Calu3 (cell line): ENCODE data around the gene PDZD2. TPM values are rescaled to one million over a fixed set of nuclear protein-coding genes. Genes with fewer than 3 reads are reported as not detected.

ENCODE experiments used
- BruUV-seq: library from RNA; stranded (reverse); fragments of 400-500 nt; replicated peaks from 2 replicates; lab custom pipeline; 2021; lab: Mats Ljungman, UMichigan
- CTCF ChIA-PET: fragments of 300-600 bp; sonication (Branson Sonifier 250); formaldehyde crosslinking; loops from one replicate; lab custom pipeline; 2022; ENCODE audit warnings: antibody characterized with exemption; lab: Charles Lee
- DNase-seq: peaks from one replicate; pipeline ENCODE4 v3.0.0; 2022
- H3K27ac Mint-ChIP-seq: one replicate; pipeline ENCODE4 v1.8.0; 2022; ENCODE audit warnings: mixed read lengths; ENCODE audit not compliant: unreplicated experiment
- H3K27me3 Mint-ChIP-seq: one replicate; pipeline ENCODE4 v1.8.0; 2022; ENCODE audit warnings: mixed read lengths; ENCODE audit not compliant: unreplicated experiment
- H3K36me3 Mint-ChIP-seq: one replicate; pipeline ENCODE4 v1.8.0; 2022; ENCODE audit warnings: mild to moderate bottlenecking, moderate library complexity, mixed read lengths; ENCODE audit not compliant: insufficient read depth, unreplicated experiment
- H3K4me1 Mint-ChIP-seq: one replicate; pipeline ENCODE4 v1.8.0; 2022; ENCODE audit warnings: mild to moderate bottlenecking, low read depth, mixed read lengths; ENCODE audit not compliant: unreplicated experiment
- H3K4me3 Mint-ChIP-seq: one replicate; pipeline ENCODE4 v1.8.0; 2022; ENCODE audit warnings: mild to moderate bottlenecking, low read depth, moderate library complexity, mixed read lengths; ENCODE audit not compliant: unreplicated experiment
- H3K9me3 Mint-ChIP-seq: one replicate; pipeline ENCODE4 v1.8.0; 2022; ENCODE audit warnings: low read depth, mixed read lengths; ENCODE audit not compliant: unreplicated experiment
- intact Hi-C: fragments of 100-400 bp; cut with micrococcal nuclease; formaldehyde crosslinking; loops from one replicate; pipeline ENCODE4 v1.10.0; 2022; ENCODE audit not compliant: unreplicated experiment
- total RNA-seq: library from RNA; stranded (reverse); gene quantifications from 2 replicates; pipeline ENCODE4 v1.2.3, GENCODE V29; 2022
- TF ChIP-seq, protein P1 (sequence below): fragments of 200-600 bp; IDR thresholded peaks from one replicate; pipeline ENCODE4 v1.8.0; 2022; ENCODE audit warnings: antibody characterized with exemption; ENCODE audit not compliant: unreplicated experiment

The PDZD2 gene
- total RNA-seq, 1 experiment from 2014 or later, result 0.97 TPM

DNA sequence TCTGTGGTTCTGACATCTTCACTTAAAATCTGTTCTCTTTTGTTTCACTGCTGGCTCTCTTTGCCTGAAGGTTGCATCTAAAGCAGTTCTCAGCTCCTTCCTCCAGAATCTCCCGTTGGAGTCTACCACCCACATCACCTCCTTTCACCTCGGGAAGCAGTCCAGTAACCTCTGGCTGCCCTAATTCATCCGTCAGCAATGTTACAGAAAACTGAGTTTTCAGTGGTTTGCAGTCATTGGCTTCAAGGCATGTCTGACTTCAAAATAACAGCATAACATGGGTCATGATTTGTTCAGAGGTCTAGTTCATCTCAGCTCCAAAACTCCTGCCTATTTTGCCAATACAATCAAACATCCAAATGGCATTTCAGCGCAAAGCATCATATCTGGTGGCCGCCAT is 427.5 kb downstream of the PDZD2 start:
- TF ChIP-seq, protein P1, sequence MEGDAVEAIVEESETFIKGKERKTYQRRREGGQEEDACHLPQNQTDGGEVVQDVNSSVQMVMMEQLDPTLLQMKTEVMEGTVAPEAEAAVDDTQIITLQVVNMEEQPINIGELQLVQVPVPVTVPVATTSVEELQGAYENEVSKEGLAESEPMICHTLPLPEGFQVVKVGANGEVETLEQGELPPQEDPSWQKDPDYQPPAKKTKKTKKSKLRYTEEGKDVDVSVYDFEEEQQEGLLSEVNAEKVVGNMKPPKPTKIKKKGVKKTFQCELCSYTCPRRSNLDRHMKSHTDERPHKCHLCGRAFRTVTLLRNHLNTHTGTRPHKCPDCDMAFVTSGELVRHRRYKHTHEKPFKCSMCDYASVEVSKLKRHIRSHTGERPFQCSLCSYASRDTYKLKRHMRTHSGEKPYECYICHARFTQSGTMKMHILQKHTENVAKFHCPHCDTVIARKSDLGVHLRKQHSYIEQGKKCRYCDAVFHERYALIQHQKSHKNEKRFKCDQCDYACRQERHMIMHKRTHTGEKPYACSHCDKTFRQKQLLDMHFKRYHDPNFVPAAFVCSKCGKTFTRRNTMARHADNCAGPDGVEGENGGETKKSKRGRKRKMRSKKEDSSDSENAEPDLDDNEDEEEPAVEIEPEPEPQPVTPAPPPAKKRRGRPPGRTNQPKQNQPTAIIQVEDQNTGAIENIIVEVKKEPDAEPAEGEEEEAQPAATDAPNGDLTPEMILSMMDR, result no peak
- CTCF ChIA-PET, result no interaction called here
- Mint-ChIP-seq H3K27me3 (no peaks in the 10 kb centered on the region), H3K9me3 (no peaks in the 10 kb centered on the region), H3K4me1 (no peaks in the 10 kb centered on the region), H3K36me3 (no peaks in the 10 kb centered on the region), H3K27ac (no peak overlapping the region), H3K4me3 (no peak overlapping the region)
- DNase-seq, result no peak
- intact Hi-C loops, result no loop called here
- no TSS peak for BruUV-seq

GRCh38 chr5:32067774-32068470 is 429.0 kb downstream of the PDZD2 start:
- H3K36me3 Mint-ChIP-seq, result no peaks in the 10 kb centered on the region
- no peaks in the 10 kb centered on the region for H3K27me3 Mint-ChIP-seq
- DNase-seq, result no peak
- H3K27ac Mint-ChIP-seq, result no peak overlapping the region
- CTCF ChIA-PET, result no interaction called here
- intact Hi-C loops, result no loop called here
- TF ChIP-seq, protein P1, result no peak
- no TSS peak for BruUV-seq
- H3K4me3 Mint-ChIP-seq, result no peak overlapping the region
- no peaks in the 10 kb centered on the region for H3K4me1 Mint-ChIP-seq
- no peaks in the 10 kb centered on the region for H3K9me3 Mint-ChIP-seq

- Mint-ChIP-seq H3K9me3 (no peaks in the 10 kb centered on the region), H3K36me3 (no peaks in the 10 kb centered on the region), H3K4me3 (no peak overlapping the region), H3K27ac (no peak overlapping the region), H3K4me1 (no peaks in the 10 kb centered on the region), H3K27me3 (no peaks in the 10 kb centered on the region)
- TF ChIP-seq, protein P1, result no peak
- CTCF ChIA-PET, result no interaction called here
- BruUV-seq, result no TSS peak
- intact Hi-C loops, result no loop called here
- DNase-seq, result no peak
Observed at GRCh38 chr5:32068561-32068960, 429.6 kb downstream of the PDZD2 start.

DNA sequence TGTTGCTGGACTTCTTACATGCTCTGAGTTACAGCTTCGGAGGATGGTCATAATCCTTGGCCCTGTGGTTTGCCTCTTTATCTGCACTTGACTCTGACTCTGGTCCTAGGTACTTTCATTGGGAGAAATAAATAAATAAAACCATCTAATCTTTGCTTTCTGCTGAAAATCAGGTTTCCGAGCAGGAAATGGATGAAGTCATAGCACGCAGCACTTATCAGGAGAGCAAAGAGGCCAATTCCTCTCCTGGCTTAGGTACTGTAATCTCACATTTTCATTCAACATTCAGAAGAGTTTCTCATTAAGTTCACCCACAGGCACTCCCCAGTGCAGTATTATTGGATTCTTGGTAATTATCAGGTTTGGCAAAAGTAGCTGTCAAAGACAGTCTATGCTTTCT is 430.5 kb downstream of the PDZD2 start:
- DNase-seq, result no peak
- Mint-ChIP-seq H3K4me3 (no peak overlapping the region), H3K27ac (no peak overlapping the region), H3K4me1 (no peaks in the 10 kb centered on the region), H3K9me3 (no peaks in the 10 kb centered on the region), H3K27me3 (no peaks in the 10 kb centered on the region), H3K36me3 (no peaks in the 10 kb centered on the region)
- CTCF ChIA-PET, result no interaction called here
- intact Hi-C loops, result no loop called here
- TF ChIP-seq, protein P1, result no peak
- BruUV-seq, result no TSS peak
